GM21717 (cell line): ENCODE measurements around the gene MYL12B.
"Not testable (repeated sequence)": the region's sequence is repeated elsewhere in the genome, so short reads cannot be mapped to it uniquely, and the experiment has no call there.

ENCODE experiments used
- ATAC-seq: cut with Tn5 transposase; IDR thresholded peaks from one replicate; pipeline ENCODE4 v1.9.1; 2021; ENCODE audit warnings: mild to moderate bottlenecking, moderate library complexity; ENCODE audit not compliant: unreplicated experiment

Gene MYL12B

DNA sequence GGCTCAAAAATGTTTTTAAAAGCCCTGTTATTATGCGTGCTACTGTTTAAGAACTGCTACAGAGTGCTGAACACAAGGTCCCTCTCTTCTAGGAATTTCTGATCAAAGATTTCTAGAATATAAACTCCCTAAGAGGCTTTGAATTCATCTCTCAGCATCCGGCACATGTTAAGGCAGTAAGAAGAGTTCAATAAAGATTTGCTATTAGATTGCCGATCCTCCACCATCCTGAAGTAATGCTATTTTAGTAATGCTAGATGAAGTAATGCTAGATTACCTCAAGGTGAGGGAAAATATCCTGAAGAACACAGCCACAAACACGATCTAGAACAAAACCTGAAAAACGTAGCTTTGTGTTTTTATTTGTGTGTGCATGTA lies 949 bp upstream of the MYL12B start:
- no peak for ATAC-seq

DNA sequence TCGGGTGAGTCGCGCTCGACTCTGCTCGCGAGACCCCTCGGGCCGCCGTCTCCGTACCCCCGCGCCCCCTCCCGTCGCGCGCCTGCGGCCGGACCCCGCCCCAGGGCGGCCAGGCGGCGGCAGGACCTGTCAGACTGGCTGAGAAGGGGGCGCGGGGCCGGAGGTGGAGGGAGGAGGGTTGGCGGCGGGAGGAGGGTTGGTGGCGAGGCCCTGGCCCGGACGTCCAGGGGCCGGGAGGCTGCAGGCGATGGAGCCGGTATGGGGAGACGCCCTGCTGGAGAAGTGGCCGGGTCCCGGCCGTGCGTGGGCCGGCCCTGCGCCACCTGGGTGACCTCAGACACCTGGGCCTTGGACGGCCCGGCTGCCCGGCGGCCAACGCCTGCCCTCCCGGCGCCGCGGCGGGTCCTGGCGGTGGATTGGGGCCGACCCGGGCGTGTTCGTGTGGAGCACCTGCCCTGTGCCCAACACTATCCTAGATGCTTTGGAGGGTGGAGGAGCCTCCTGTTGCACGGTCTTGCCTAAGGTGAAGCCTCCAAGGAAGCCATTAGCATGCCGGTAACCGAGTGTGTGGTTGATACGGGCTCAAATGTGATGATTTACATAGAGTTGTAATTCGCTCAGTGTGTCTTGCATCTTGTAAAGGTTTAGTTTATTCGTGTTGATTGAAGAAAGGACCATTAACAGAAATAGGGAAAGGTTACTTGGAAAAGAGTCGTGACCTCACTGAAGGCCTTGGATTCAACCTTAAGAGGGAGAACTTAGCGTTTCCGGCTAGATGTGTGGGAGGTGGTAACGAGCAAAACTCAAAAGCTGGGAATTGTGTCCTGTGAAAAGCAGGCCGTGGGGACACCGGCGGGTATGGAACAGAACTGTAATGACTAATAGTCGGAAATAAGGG lies 550 bp downstream of the MYL12B start:
- ATAC-seq = peak; percentile 31

DNA sequence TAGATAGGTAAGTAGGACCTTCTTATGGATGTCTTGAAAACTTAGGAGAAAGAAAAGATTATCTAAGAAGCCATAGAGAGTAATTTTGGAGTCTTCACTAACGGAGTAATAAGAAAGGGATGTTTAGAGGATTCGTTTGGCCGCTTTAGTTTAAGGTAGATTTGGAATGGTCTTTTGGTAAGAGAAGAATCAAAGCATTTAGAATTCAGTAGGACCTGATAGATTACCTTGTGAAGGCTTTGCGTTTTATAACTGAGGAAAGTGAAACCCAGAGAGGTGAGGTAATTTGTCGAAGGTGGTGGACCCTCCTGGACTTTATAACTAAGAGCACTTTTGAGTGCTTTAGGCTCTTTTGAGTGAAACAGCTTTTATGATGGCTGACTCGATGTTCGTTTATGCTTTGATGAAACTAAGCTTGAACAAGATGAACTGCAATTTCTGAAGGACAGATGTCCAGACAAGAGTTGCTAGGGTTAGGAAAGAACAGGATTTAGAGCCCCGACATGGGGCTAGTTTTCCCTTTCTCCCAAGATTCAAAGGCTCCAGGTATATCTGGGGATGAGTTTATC lies 1.3 kb downstream of the MYL12B start:
- no peak for ATAC-seq

DNA sequence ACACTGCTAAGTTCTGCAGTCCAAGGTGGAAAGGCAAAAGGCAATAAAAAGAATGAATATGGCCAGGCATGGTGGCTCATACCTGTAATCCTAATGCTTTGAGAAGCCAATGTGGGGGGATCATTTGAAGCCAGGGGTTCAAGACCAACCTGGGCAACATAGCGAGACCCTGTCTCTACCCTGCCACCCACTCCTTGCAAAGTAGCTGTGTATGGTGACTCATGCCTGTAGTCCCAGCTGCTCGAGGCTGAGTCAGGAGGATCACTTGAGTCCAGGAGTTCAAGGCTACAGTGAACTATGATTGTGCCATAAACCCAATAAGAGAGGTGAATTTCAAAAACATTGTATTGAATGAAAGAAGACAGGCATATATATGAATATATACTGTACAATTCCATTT lies 2.4 kb downstream of the MYL12B start:
- ATAC-seq = no peak

DNA sequence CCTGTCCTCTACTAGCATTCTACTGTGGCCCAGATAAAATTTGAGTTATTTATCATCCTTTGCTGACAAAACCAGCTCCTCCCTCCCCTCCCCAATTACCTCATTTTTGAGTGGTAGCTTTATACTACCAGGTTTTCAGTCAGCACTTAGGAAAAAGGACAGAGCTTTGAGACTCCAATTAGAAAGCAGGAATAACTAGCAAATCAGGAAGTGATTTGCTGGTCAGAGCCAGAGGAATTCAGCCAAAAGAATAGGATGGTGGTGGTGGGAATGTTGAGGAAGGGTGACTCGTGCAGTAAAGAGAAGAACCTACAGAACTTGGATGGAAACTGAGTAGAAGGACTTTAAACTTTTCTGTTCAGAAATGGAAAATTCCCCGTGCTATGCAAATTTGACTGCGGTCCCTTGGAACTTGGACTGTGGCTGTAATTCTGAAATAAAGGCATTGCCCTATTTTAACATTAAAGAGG lies 3.7 kb downstream of the MYL12B start:
- ATAC-seq = no peak

DNA sequence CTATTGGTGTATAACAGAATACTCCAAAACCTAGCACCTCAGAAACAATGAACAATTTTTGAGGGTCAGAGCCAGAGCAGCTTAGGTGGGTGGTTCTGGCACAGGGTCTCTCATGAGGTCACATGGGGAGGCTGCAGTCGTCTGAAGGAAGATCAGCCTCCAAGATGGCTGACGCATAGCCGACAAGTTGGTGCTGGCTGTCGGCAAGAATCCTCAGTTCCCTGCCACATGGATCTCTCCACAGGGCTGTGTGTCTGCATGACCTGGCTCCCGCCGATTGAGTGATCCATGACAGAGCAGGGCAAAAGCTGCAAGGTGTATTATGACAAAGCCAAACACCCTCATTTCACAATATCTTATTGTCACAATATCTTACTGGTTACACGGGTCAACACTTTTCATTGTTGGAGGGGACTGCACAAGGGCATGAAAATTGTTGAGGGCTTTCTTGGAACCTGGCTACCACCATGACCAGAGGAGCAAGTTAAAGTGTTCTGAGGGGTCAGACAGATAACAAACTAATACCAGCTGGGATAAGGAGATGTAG lies 4.2 kb downstream of the MYL12B start:
- ATAC-seq = no peak

DNA sequence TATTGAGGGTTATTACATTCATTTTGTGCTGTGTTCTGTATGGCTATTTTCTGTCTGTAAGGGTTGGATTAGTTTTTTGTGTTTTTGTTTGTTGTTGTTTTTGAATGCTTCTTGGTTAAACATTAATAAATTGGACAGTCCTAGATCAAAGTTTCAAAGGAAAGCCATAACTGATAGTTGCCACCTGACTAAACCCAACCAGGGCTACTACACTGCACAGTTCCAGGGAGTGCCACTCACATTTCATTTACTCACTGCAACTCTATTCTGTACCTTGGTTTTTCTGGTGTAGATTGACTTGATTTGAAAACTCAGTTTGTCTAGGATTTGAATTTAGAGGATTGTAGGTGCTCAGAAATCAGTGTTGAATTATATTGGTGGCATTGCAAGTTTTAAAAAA lies 6.4 kb downstream of the MYL12B start:
- ATAC-seq = no peak

DNA sequence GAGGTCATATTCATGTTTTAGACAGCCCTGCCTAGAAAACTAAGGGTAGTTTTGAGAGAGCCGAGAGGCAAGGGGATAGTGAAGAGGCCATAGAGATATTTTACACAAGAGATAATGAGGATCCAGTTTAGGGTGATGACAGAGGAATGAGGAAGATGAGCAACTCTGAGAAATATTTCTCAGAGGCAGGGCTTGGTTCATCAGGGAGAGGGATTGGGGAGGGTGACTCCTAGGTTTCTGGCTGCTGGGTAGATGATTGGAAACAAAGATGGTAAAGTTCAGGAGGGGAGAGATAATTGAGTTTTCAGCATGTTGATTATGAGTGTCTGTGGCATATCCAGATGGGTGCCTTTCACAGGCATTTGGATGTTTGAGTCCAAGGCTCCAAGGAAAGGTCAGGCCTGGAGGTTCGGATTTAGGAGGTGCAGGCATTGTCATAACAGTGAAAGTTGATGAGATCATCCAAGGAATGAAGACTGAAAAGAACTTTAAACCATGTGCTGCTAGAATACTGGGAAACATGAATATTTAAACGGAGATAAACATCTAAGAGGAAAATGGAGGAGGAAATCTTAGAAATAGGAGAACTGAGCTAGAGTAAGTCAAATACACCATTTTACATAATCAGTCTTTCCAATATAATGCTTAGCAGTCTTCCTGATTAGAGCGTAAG lies 7.4 kb downstream of the MYL12B start:
- ATAC-seq = no peak

DNA sequence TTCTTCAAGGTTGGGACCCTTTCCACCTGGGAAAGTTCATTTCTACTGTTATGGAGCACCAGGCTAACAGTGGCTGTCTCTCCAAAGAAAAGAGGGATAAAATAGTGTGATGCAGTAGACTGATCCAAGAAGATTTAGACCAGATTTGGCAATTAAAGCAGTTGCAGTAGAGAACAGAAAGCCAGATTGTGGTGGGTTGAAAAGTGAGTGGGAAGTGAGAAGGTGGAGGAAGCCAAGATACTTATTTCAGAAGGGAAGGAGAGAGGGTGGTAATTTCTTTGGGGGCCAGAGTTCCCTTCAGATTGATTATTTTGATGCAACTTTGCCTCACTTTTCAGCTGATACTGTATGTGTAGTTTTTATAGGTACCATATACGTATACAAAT lies 8.0 kb downstream of the MYL12B start:
- no peak for ATAC-seq

DNA sequence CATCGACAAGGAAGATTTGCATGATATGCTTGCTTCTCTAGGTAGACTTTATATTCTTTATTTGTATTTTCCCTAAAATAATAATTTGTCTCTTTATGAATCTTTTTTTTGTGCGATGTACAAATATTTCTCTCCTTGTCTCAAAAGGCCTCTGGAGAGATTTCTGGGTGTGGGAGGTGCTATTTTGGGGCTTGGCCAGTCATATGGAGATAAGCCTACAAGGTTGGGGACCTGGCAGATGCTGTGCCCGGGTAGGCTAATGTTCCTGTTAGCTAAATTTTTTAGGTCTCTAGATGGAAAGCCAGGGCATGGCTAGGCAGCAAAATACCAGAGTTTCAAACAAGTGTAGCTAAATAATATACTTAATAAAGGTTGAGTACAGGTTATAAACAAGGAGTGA lies 11.1 kb downstream of the MYL12B start:
- no peak for ATAC-seq

DNA sequence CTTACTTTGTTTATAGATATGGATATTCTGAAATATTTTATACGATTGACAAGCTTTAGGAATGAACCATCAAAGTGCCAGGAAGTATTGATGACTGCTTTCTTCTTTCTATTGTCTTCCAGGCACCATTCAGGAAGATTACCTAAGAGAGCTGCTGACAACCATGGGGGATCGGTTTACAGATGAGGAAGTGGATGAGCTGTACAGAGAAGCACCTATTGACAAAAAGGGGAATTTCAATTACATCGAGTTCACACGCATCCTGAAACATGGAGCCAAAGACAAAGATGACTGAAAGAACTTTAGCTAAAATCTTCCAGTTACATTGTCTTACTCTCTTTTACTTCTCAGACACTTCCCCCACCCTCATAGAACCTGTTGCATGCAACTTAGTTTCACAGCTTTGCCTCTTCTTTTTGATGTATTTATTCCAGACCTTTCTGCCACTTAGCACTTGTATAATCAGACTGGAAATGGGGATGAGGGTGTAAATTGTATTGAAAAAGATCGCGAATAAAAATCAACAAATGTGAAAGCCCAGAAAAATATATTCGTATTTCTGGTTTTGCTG lies 15.8 kb downstream of the MYL12B start:
- ATAC-seq = not testable (repeated sequence)

DNA sequence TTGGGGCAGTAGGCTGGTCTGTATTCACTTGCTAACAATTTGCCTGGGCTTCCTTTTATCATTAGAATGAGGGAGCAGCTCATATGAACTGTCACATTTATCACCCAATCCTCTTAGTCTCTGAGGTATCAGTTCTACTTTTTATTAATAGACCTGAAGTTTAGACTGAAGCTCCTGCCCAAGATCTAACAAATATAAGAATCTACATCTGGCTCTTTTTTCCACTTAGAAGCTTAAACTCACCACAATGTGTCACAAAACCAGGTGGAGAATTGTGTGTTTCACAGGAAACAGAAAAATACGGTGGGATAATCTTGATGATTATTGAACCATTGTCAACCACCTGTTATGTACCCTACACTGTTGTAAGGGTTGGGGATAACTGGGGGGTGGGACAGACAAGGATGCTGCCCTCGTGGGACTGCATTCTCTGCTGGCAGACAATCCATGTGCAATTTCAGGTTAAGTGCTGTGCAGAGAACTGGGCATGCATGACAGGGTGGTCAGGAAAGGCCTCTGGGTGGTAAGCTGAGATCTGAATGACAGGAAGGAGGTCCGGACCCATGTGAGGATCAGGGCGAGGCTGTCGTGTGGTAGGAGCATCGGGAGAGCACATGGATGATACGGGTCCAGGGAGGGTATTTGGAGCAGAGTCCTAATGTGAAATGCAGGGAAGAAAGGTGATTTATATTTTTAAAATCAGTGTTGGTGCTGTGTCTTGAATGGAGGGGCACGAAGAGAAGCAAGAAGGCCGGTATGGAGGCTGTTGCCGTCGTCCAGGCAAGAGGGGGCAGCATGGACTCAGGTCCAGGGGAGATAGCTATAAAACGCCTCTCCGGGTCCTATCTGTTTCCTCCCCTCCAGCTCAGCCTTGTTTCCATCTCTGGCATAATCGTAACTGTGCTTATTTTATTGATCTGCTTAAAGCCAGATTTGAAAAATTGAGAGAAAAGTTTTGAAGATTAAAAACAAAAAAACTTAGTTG lies 17.6 kb downstream of the MYL12B start:
- ATAC-seq = peak; percentile 77

DNA sequence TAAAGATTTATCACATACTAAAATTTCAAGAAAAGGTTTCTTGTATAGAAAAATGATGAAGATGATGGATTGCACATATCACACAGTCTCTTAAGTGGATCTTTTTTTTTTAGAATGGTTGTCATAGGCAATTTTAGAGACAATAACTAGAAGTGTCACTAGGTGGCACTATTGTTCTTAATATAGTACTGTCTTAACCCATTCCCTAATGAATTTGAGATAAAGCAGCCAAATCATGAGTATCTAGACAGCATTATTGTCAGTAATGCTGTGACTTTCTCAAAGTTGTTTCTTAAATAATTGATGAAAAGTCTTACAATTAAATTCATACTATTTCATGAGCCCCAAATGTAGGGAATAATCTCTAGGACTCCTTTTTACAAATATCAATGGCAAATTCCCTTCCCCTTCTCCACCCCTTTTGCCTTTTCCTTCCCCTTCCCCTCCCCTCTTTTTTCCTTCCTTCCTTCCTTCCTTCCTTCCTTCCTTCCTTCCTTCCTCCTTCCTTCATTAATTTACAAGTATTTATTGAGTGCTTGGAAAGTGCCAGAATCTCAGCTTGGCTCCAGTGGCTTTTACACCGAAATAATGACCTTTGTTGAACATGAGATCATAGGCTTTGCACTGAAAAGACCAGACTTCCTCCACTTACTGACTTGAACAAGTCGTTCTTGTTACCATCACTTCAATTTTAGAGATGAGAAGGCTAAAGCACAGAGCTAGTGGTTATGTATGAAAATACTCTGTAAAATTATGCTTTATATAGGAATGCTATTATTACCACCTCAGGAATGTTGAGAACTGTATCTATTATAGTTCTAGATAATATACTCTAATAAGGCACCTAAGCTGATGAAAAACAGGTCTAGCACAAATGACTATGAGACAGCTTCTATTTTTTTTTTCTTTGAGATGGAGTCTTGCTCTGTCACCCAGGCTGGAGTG lies 19.8 kb downstream of the MYL12B start:
- no peak for ATAC-seq

DNA sequence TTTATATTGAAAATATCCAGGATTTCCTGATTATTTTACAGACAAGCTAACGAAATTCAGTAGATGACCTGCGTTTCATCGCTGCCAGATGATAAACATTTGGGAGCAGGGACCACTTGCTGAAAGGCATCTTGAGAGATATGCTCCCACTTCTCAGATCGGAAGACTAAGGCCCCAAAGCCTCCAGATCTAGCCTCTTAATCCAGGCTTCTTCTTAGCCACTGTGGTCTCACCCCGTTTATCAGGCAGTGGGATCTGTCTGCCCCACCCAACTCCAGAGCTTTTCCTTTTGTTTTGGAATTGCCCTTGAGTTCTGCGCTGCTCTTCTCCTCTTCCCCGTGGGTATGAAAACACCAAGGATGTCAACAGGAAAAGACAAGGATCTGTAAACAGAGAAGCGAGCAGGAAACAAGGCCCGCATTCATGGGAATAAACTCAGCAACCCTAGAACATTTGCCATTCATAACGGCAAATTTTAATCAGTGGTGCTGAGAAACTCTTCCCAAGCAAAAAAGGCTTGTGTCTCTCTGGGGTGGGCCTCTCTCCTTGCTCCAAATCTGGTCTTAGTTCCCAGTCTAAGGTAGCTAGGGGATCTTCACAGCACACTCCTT lies 21.4 kb downstream of the MYL12B start:
- no peak for ATAC-seq

DNA sequence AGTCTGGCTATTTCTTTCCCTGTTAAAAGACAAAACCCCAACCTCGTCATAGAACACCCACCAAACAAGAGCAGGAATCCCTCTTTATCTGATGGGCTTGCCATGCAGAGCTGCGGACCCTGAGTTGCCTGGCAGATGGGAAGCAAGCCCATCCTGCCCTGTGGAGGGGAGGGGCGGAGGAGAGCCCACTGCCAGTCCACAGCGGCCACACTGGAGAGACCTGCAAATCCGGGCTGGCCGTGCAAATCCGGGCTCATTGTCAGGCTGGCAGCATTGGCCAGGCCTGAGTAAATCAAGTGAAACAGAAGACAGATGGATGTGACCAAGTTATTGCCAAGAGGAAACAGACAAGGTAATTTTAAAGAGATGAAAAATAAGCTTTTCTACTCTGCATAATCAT lies 22.0 kb downstream of the MYL12B start:
- no peak for ATAC-seq

DNA sequence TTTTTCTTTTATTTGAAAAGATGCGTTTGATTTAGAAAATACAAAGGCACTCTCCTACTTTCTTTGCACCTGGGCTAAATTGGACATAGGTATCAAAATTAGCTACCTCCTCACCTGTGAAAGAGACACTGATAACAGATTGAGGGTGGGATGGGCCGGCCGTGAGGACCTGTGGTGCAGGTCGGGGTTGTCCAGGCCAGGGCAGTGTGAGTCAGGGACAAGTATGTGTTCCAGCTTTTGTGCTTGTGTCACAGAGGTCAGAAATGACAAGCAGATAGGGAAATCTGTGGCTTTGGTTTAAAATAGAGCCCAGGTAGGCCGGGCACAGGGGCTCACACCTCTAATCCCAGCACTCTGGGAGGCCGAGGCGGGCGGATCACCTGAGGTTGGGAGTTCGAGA lies 22.6 kb downstream of the MYL12B start:
- no peak for ATAC-seq

DNA sequence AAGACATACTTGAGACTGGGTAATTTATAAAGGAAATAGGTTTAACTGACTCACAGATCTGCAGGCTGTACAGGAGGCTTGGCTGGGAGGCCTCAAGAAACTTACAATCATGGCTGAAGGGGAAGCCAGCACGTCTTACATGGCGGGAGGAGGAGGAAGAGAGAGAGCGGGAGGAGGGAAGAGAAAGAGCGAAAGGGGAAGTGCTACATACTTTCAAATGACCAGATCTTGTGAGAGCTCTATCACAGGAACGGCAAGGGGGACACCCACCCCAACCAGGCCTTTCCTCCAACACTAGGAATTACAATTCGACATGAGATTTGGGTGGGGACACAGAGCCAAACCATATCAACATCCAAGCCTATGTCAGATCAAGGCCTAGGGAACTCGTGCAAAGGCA lies 24.2 kb downstream of the MYL12B start:
- no peak for ATAC-seq

DNA sequence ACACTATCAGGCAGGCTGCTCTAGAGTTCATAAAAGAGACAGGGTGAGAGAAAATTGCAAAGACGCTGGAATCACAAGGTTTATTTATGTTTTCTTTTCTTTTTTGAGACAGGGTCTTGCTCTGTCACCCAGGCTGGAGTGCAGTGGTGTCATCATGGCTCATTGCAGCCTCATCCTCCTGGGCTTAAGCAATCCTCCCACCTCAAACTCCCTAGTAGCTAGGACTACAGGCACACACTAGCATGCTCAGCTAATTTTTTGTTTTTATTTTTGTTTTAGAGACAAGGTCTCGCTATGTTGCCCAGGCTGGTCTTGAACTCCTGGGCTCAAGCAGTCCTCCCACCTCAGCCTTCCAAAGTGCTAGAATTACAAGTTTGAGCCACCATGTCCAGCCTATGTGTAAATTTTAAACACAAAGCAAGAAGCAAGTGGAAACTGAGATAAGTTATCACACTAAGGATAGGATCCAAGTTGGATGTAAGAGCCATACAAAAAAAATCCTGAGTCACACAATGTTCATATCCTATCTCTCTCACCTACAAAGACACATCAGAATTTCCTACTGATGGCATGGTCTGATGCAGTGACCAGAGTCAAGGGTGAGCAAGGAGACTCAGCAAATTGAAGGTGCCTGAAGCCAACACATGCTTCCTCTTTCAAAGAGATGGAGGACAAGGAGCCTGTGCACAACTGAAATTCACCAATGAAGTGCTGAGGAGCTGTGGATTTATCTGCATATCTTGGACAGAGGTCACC lies 31.4 kb downstream of the MYL12B start:
- no peak for ATAC-seq
